Neural crest cell (in vitro differentiated cells): ENCODE data around the gene PPP2R2C. TPM values are rescaled to one million over a fixed set of nuclear protein-coding genes. Genes with fewer than 3 reads are reported as not detected.

Experiments
- DNase-seq: peaks from one replicate; pipeline ENCODE4 v3.0.0; 2021; ENCODE audit warnings: low read depth, mixed read lengths, low spot score
- H3K27ac Mint-ChIP-seq: one replicate; pipeline ENCODE4 v1.8.0; 2021; ENCODE audit warnings: mild to moderate bottlenecking, mixed read lengths; ENCODE audit not compliant: unreplicated experiment
- H3K27me3 Mint-ChIP-seq: 2 replicates; pipeline ENCODE4 v1.8.0; 2021; ENCODE audit warnings: low read depth, mild to moderate bottlenecking, mixed read lengths
- H3K36me3 Mint-ChIP-seq: 2 replicates; pipeline ENCODE4 v1.8.0; 2021; ENCODE audit warnings: low read depth, mild to moderate bottlenecking, mixed read lengths
- H3K4me1 Mint-ChIP-seq: 2 replicates; pipeline ENCODE4 v1.8.0; 2021; ENCODE audit warnings: mixed read lengths
- H3K4me3 Mint-ChIP-seq: one replicate; pipeline ENCODE4 v1.8.0; 2021; ENCODE audit warnings: mild to moderate bottlenecking, mixed read lengths
- H3K9me3 Mint-ChIP-seq: 2 replicates; pipeline ENCODE4 v1.8.0; 2021; ENCODE audit warnings: mixed read lengths
- total RNA-seq: library from RNA; stranded (reverse); gene quantifications from 2 replicates; pipeline ENCODE4 v1.2.1, GENCODE V29; 2021
- TF ChIP-seq, protein P1 (sequence below): fragments of 200-600 bp; sonication (generic); conservative IDR thresholded peaks from 2 replicates; pipeline ENCODE4 v1.5.0; 2021; ENCODE audit warnings: antibody characterized with exemption, mild to moderate bottlenecking

Gene PPP2R2C
- total RNA-seq, 1 donor from 2014 or later = 0.35 TPM

DNA sequence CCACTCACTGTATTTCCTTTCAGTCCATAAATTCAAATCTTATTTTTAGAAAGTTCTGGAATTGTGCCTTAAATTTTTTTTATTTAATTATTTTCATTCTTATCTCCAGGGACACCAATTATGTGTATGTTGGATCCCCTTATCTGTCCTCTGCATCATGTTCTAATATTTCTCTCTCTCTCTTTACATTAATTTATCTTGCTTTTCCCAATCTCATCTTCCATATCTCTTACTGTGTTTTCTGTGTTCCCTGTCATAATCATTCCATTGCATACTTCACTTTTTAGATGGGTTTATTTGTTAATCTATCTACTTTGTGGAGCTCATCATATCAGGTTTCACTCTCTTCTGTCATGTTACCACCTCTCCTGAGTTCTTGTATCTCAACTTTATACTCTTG lies 37.4 kb downstream of the PPP2R2C start:
- H3K27ac Mint-ChIP-seq = no peak overlapping the region
- H3K9me3 Mint-ChIP-seq = peaks cover 12% of the 10 kb centered on the region
- no peak for DNase-seq
- TF ChIP-seq, protein P1, sequence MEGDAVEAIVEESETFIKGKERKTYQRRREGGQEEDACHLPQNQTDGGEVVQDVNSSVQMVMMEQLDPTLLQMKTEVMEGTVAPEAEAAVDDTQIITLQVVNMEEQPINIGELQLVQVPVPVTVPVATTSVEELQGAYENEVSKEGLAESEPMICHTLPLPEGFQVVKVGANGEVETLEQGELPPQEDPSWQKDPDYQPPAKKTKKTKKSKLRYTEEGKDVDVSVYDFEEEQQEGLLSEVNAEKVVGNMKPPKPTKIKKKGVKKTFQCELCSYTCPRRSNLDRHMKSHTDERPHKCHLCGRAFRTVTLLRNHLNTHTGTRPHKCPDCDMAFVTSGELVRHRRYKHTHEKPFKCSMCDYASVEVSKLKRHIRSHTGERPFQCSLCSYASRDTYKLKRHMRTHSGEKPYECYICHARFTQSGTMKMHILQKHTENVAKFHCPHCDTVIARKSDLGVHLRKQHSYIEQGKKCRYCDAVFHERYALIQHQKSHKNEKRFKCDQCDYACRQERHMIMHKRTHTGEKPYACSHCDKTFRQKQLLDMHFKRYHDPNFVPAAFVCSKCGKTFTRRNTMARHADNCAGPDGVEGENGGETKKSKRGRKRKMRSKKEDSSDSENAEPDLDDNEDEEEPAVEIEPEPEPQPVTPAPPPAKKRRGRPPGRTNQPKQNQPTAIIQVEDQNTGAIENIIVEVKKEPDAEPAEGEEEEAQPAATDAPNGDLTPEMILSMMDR = no peak
- no peak overlapping the region for H3K4me3 Mint-ChIP-seq
- no peaks in the 10 kb centered on the region for H3K36me3 Mint-ChIP-seq
- peaks cover 32% of the 10 kb centered on the region for H3K27me3 Mint-ChIP-seq
- no peaks in the 10 kb centered on the region for H3K4me1 Mint-ChIP-seq

DNA sequence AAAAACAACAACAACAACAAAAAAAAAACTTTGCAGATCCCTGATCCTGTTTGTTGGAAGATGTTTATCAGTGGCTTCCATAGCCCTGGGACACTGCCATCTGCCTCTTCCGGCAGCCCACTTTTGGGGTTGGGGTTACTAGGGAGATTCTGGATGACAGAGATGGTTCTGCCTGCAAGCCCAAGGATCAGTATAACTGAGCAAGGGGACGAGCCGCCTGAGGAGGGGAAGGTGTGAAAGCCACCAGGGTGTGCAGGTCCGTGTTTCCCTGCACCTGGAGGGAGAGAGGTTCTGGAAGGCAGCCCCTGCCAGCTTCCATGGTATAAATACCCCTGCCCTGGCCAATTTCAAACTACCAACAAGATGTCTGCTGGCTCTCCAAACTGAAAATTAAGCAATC lies 41.5 kb downstream of the PPP2R2C start:
- TF ChIP-seq, protein P1 = no peak
- no peak for DNase-seq
- no peaks in the 10 kb centered on the region for H3K36me3 Mint-ChIP-seq
- H3K27me3 Mint-ChIP-seq = peaks cover 28% of the 10 kb centered on the region
- no peak overlapping the region for H3K4me3 Mint-ChIP-seq
- H3K9me3 Mint-ChIP-seq = peaks cover 11% of the 10 kb centered on the region
- no peak overlapping the region for H3K27ac Mint-ChIP-seq
- no peaks in the 10 kb centered on the region for H3K4me1 Mint-ChIP-seq

- Mint-ChIP-seq H3K9me3 (no peaks in the 10 kb centered on the region), H3K36me3 (no peaks in the 10 kb centered on the region), H3K27ac (no peak overlapping the region), H3K4me1 (no peaks in the 10 kb centered on the region), H3K27me3 (peaks cover 33% of the 10 kb centered on the region), H3K4me3 (no peak overlapping the region)
- no peak for DNase-seq
- TF ChIP-seq, protein P1 = no peak
Measured at GRCh38 chr4:6427439-6428090, 44.8 kb downstream of the PPP2R2C start.

DNA sequence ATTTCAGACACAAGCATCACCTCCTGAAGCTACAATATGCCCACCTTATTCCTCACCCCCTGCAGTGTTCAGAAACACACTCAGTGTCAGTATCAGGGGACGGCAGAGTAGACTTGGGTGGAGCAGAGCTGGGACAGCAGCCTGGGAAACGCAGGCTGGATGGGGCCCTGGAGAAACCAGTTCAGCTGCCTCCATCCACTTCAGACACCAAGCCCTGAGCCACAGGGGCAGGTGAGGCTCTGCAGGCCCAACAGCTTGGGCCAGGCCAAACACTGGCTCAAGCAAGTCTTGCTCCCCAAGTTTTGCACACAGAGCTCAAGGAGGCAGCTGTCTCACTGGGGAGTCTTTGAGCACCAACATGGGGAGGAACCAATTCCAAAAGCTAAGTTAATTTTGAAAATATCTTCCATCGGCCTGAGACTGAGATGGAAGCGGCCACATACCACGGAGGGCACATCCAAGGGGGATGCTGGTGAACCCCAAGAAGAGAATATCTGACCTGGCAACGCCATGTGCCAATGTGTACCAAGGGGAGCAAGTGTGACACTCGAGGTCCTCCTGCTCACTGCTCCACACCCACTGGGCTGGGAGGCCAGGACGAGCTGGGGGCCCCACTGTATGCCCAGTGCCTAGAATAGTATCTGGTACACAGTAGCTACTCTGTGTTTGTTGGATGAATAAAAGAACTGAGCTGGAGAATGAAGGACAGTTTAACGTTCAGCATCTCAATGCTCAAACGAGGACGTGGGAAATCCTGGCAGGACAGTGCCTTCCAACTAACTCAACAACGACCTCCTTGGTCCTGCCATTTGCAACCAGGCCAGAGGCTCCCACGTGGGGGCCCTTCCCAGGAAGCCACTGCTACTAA lies 45.6 kb downstream of the PPP2R2C start:
- no peak overlapping the region for H3K4me3 Mint-ChIP-seq
- DNase-seq = no peak
- no peaks in the 10 kb centered on the region for H3K36me3 Mint-ChIP-seq
- H3K27ac Mint-ChIP-seq = no peak overlapping the region
- H3K27me3 Mint-ChIP-seq = peaks cover 29% of the 10 kb centered on the region
- TF ChIP-seq, protein P1 = no peak
- H3K4me1 Mint-ChIP-seq = no peaks in the 10 kb centered on the region
- H3K9me3 Mint-ChIP-seq = no peaks in the 10 kb centered on the region

DNA sequence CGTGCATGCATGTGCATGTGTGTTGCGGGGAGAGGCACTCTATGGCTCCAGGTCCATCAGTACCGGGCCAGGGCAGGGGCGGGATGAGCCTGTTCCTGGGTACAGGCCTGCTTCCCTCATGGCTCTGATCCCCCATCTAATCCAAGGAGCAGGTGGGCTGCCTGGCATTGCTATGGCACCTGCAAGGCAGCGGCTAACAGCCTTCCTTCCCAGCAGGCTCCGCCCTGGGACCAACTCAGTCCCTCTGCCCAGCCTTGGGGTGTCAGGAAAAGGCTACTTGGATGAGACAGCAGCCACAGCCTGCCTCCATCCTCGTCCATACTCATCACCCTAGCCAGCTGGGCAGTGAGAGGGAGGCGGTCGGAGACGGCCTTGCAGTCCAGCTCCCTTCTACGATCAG lies 46.5 kb downstream of the PPP2R2C start:
- H3K27ac Mint-ChIP-seq = no peak overlapping the region
- peaks cover 28% of the 10 kb centered on the region for H3K27me3 Mint-ChIP-seq
- H3K4me1 Mint-ChIP-seq = no peaks in the 10 kb centered on the region
- no peaks in the 10 kb centered on the region for H3K36me3 Mint-ChIP-seq
- TF ChIP-seq, protein P1 = no peak
- no peak for DNase-seq
- H3K4me3 Mint-ChIP-seq = no peak overlapping the region
- H3K9me3 Mint-ChIP-seq = no peaks in the 10 kb centered on the region
